Body of pancreas (tissue), 4 donors: ENCODE data around the gene VPS33B. TPM values are rescaled to one million over a fixed set of nuclear protein-coding genes. Genes with fewer than 3 reads are reported as not detected.

Source experiments
- ATAC-seq: fragments of 150-250 bp; one replicate; pipeline ENCODE4 v1.9.1; 2016
- DNase-seq, 4 donors: peaks; one replicate each; pipeline ENCODE4 v3.0.0-alpha.2; 2019
- H3K27ac ChIP-seq, 4 donors: fragments of 200-600 bp; sonication (generic); 1 replicate in 3 of 4; 2 replicates in 1 of 4; pipeline versions ENCODE4 v1.5.1 to v1.6.1; 2016 to 2019; ENCODE audit warnings: mild to moderate bottlenecking in 1 of 4, mixed read lengths in 1 of 4, moderate library complexity in 1 of 4
- H3K27me3 ChIP-seq, 2 donors: fragments of 200-600 bp; sonication (generic); one replicate each; pipeline ENCODE4 v1.6.0; 2016; ENCODE audit warnings: mild to moderate bottlenecking in 1 of 2
- H3K36me3 ChIP-seq, 2 donors: fragments of 200-600 bp; sonication (generic); replicated peaks in 1 of 2; 2 replicates each; pipeline ENCODE4 v1.5.1; 2016; ENCODE audit warnings: low read depth in 2 of 2; ENCODE audit not compliant: insufficient read depth in 1 of 2
- H3K4me1 ChIP-seq: fragments of 200-600 bp; sonication (generic); one replicate; pipeline ENCODE4 v1.6.0; 2016
- H3K4me3 ChIP-seq, 2 donors: fragments of 200-600 bp; sonication (generic); 1 replicate in 1 of 2; 2 replicates in 1 of 2; pipeline ENCODE4 v1.5.1; 2016 to 2019
- H3K9me3 ChIP-seq, 3 donors: fragments of 200-600 bp; sonication (generic); 1 replicate in 2 of 3; 2 replicates in 1 of 3; pipeline ENCODE4 v1.5.1; 2016
- CTCF ChIP-seq, 7 experiments: fragments of 450-650 bp in 4 of 7; fragments of 200-600 bp in 3 of 7; sonication (generic) in 3 of 7; IDR thresholded peaks; one replicate each; pipeline ENCODE4 v1.5.1; 2016 to 2019; ENCODE audit warnings: antibody characterized with exemption in 7 of 7
- POLR2A ChIP-seq, 3 donors: fragments of 450-650 bp; IDR thresholded peaks; one replicate each; pipeline ENCODE4 v1.6.1; 2016; ENCODE audit warnings: antibody characterized with exemption in 3 of 3, mild to moderate bottlenecking in 2 of 3
- WGBS, 2 donors: methylation state at CpG; one replicate each; pipeline ENCODE4 v1.1.5; 2017; 5-methylcytosine and 5-hydroxymethylcytosine counted together
- intact Hi-C: fragments of 100-400 bp; cut with DNase I; formaldehyde crosslinking; loops from one replicate; pipeline ENCODE4 v1.15.1; 2023
- total RNA-seq, 2 donors: library from RNA; depleted of rRNA; stranded (reverse); fragments of >200 nt; gene quantifications; one replicate each; pipeline ENCODE4 v1.1.0, GENCODE V29; 2016

VPS33B gene
- total RNA-seq, 2 donors from 2014 or later: 8.3 to 10.5 TPM

- intact Hi-C loops: no loop called here
- DNase-seq (no peak), ATAC-seq (no peak)
- Histone ChIP-seq H3K4me3 (no peak overlapping the region), H3K27me3 (no peaks in the 10 kb centered on the region), H3K36me3 (peaks cover 0 to 3% of the 10 kb centered on the region in 2 donors), H3K4me1 (no peaks in the 10 kb centered on the region), H3K27ac (no peak overlapping the region), H3K9me3 (no peaks in the 10 kb centered on the region)
- TF ChIP-seq CTCF (IDR thresholded peaks at IDR 0.05) (no peak), POLR2A (IDR thresholded peaks at IDR 0.05) (no peak)
- 95 to 96% methylated on average over 5 of the region's 5 CpGs for WGBS, 2 donors
These were observed 55.2 kb downstream of the VPS33B start for GRCh38 chr15:90967206-90967605.

GRCh38 chr15:90966262-90966661 is 56.1 kb downstream of the VPS33B start:
- 81 to 92% methylated on average over 9 of the region's 9 CpGs for WGBS, 2 donors
- H3K27ac ChIP-seq: no peak overlapping the region

GRCh38 chr15:90962021-90962420 is 60.4 kb downstream of the VPS33B start:
- Histone ChIP-seq H3K36me3 (peaks cover 0 to 6% of the 10 kb centered on the region in 2 donors), H3K9me3 (no peaks in the 10 kb centered on the region), H3K4me1 (peaks cover 12% of the 10 kb centered on the region), H3K27me3 (no peaks in the 10 kb centered on the region), H3K4me3 (no peak overlapping the region), H3K27ac (no peak overlapping the region)
- intact Hi-C loops: loop anchor here (5.0 kb wide), 1 partner anchor 75 kb away; no protein-coding TSS in a partner anchor
- no peak for TF ChIP-seq CTCF (IDR thresholded peaks at IDR 0.05)
- no peak for TF ChIP-seq POLR2A (IDR thresholded peaks at IDR 0.05)
- ATAC-seq (no peak), DNase-seq (no peak)
- 71 to 72% methylated on average over 4 of the region's 4 CpGs for WGBS, 2 donors

More at GRCh38 chr15:90966262-90966661, 56.1 kb downstream of the VPS33B start:
- TF ChIP-seq CTCF (IDR thresholded peaks at IDR 0.05) (no peak), POLR2A (IDR thresholded peaks at IDR 0.05) (no peak)
- Histone ChIP-seq H3K27me3 (no peaks in the 10 kb centered on the region), H3K9me3 (no peaks in the 10 kb centered on the region), H3K4me3 (no peak overlapping the region), H3K36me3 (peaks cover 0 to 6% of the 10 kb centered on the region in 2 donors), H3K4me1 (no peaks in the 10 kb centered on the region)
- no peak for DNase-seq
- intact Hi-C loops: no loop called here
- no peak for ATAC-seq

GRCh38 chr15:90960298-90961091 is 61.9 kb downstream of the VPS33B start:
- no peak overlapping the region for H3K4me3 ChIP-seq
- no peaks in the 10 kb centered on the region for H3K27me3 ChIP-seq
- peaks cover 23% of the 10 kb centered on the region for H3K4me1 ChIP-seq
- no peaks in the 10 kb centered on the region for H3K9me3 ChIP-seq
- ATAC-seq: no peak
- intact Hi-C loops: loop anchor here (5.0 kb wide), 1 partner anchor 77 kb away; no protein-coding TSS in a partner anchor
- 72 to 80% methylated on average over 15 to 20 of the region's 20 CpGs for WGBS, 2 donors
- peak overlapping the region in 1 of 4 donors; percentile 19 for H3K27ac ChIP-seq
- DNase-seq: no peak
- TF ChIP-seq CTCF (IDR thresholded peaks at IDR 0.05): no peak
- no peak for TF ChIP-seq POLR2A (IDR thresholded peaks at IDR 0.05)
- H3K36me3 ChIP-seq: peaks cover 0 to 3% of the 10 kb centered on the region in 2 donors
